Gastroesophageal sphincter (tissue), 3 donors: Measurements from ENCODE around the gene HSPBP1.

Experiments
- POLR2A ChIP-seq, 2 donors: fragments of 450-650 bp; IDR thresholded peaks; one replicate each; pipeline ENCODE4 v1.6.1; 2017; ENCODE audit warnings: antibody characterized with exemption in 2 of 2, mild to moderate bottlenecking in 2 of 2, moderate library complexity in 1 of 2
- TF ChIP-seq, protein P1 (sequence below), 4 experiments: fragments of 200-600 bp in 2 of 4; fragments of 450-650 bp in 2 of 4; sonication (generic) in 1 of 4; IDR thresholded peaks; one replicate each; pipeline ENCODE4 v1.5.1; 2017 to 2019; ENCODE audit warnings: antibody characterized with exemption in 4 of 4, mild to moderate bottlenecking in 2 of 4, moderate library complexity in 2 of 4

DNA sequence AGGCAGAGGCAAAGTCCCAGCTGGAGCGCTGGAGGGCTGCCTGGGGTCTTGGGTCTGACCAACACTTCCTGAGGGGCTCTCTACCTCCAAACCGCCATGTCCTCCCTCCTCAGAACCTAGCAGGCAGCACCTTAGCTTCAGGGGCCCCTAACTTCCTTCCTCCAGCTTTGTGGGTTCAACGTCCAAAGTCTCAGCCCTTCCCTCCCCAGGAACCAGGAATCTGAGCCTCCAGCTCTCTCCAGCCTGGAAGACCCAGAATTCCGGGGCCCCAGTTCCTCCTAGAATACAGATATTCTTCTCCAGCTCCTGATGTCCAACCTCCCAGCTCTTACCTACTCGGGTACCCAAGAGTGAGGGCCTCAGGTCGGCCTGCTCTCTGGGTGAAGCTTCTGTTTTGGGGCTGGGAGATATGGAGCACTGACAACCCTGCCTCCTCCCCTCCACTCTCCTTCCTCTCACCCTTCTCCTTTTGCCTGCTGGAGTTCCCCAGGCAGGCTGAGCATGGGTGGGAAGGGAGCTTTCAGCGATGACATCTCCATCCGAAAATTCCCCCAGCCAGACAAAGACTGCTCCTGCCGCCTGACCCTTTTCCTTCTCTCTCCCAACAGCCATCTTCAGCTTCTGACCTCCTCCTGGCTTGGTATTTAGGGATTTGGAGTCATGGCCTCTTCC, 41.7 kb upstream of the HSPBP1 start:
- TF ChIP-seq, protein P1, sequence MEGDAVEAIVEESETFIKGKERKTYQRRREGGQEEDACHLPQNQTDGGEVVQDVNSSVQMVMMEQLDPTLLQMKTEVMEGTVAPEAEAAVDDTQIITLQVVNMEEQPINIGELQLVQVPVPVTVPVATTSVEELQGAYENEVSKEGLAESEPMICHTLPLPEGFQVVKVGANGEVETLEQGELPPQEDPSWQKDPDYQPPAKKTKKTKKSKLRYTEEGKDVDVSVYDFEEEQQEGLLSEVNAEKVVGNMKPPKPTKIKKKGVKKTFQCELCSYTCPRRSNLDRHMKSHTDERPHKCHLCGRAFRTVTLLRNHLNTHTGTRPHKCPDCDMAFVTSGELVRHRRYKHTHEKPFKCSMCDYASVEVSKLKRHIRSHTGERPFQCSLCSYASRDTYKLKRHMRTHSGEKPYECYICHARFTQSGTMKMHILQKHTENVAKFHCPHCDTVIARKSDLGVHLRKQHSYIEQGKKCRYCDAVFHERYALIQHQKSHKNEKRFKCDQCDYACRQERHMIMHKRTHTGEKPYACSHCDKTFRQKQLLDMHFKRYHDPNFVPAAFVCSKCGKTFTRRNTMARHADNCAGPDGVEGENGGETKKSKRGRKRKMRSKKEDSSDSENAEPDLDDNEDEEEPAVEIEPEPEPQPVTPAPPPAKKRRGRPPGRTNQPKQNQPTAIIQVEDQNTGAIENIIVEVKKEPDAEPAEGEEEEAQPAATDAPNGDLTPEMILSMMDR (IDR thresholded peaks at IDR 0.05): no peak
- no peak for TF ChIP-seq POLR2A (IDR thresholded peaks at IDR 0.05)
